ENCODE measurements around the gene ZNF107. TPM values are rescaled to one million over a fixed set of nuclear protein-coding genes. Genes with fewer than 3 reads are reported as not detected.

ZNF107 gene
- total RNA-seq, 1 experiment from 2014 or later = 24.7 TPM

GRCh38 chr7:64628721-64629120, 37.2 kb upstream of the ZNF107 start:
- H3K18ac ChIP-seq (ENCODE audit: insufficient read length, low read depth, low read length) = no peak overlapping the region
- no peak overlapping the region for H3T11ph ChIP-seq (ENCODE audit: low read length)
- H3K4me3 Mint-ChIP-seq = no peak overlapping the region
- DNase-seq = no peak
- H4K5ac ChIP-seq (ENCODE audit: insufficient read length, low read depth, low read length) = no peak overlapping the region
- TF ChIP-seq CTCF (conservative IDR thresholded peaks at IDR 0.05) = no peak
- no peaks in the 10 kb centered on the region for H4K20me1 ChIP-seq (ENCODE audit: control insufficient read depth, insufficient read depth, insufficient read length)
- no peak overlapping the region for H3K14ac ChIP-seq (ENCODE audit: insufficient read depth, low read length)
- no peak overlapping the region for H3K56ac ChIP-seq (ENCODE audit: insufficient read length, low read depth, low read length)
- no peak overlapping the region for H3K23ac ChIP-seq (ENCODE audit: insufficient read length, low read depth, low read length)
- H2BK120ac ChIP-seq (ENCODE audit: low read depth, low read length, poor library complexity, severe bottlenecking) = no peak overlapping the region
- no peaks in the 10 kb centered on the region for H3K79me2 ChIP-seq (ENCODE audit: insufficient read depth, low read length)
- peaks cover 60 to 61% of the 10 kb centered on the region in 2 experiments for H3K9me3 Mint-ChIP-seq
- H3K27ac ChIP-seq (ENCODE audit: insufficient read length, low read depth, low read length) = no peak overlapping the region
- peaks cover 0 to 18% (median 1%) of the 10 kb centered on the region in 3 experiments; a peak in 3 of 7 replicates for H3K36me3 Mint-ChIP-seq (ENCODE audit: insufficient read depth in 1 of 3, low read depth in 3 of 3)
- no peak overlapping the region for H4K91ac ChIP-seq (ENCODE audit: insufficient read length, low read depth, low read length)
- H3K79me1 ChIP-seq (ENCODE audit: insufficient read depth, low read depth, low read length, poor library complexity, severe bottlenecking) = no peaks in the 10 kb centered on the region
- no peak overlapping the region for H3K9ac ChIP-seq (ENCODE audit: extremely low read depth, insufficient read length, low read length)
- no peak overlapping the region for H2BK15ac ChIP-seq (ENCODE audit: low read depth, low read length)
- no peaks in the 10 kb centered on the region for H3K27me3 ChIP-seq (ENCODE audit: insufficient read depth, low read length)
- no CpG with 5 or more reads among the region's 3 CpGs for WGBS (ENCODE audit: extremely low coverage, insufficient read length, low lambda C conversion rate)
- no peak overlapping the region for H3K4ac ChIP-seq (ENCODE audit: low read depth, low read length)
- no peaks in the 10 kb centered on the region for H3K4me1 ChIP-seq (ENCODE audit: insufficient read depth, low read length)
- no peak overlapping the region for H4K8ac ChIP-seq (replicated peaks; ENCODE audit: insufficient read length, low read depth, low read length)
- no peak overlapping the region for H2AK5ac ChIP-seq (ENCODE audit: insufficient read length, low read length)
- no peaks in the 10 kb centered on the region for H3K27me3 Mint-ChIP-seq (ENCODE audit: low read depth)
- H2BK12ac ChIP-seq (ENCODE audit: insufficient read length, low read depth, low read length) = no peak overlapping the region
- no peak overlapping the region for H2BK20ac ChIP-seq (ENCODE audit: low read depth, low read length, poor library complexity, severe bottlenecking)
- no peaks in the 10 kb centered on the region for H3K23me2 ChIP-seq (ENCODE audit: insufficient read length, low read depth, low read length, poor library complexity, severe bottlenecking)
- no peak overlapping the region for H2BK5ac ChIP-seq (ENCODE audit: insufficient read length, low read length)
- H3K4me1 Mint-ChIP-seq = no peaks in the 10 kb centered on the region
- no peak overlapping the region for H3K27ac Mint-ChIP-seq
- no peak overlapping the region for H2AFZ ChIP-seq (ENCODE audit: low read length)
- H3K9me3 ChIP-seq (ENCODE audit: control insufficient read depth, low read depth, low read length) = peaks cover 76% of the 10 kb centered on the region
- no peak overlapping the region for H3K4me2 ChIP-seq (ENCODE audit: insufficient read depth, insufficient read length, low read length)

Measured in H9 (cell line).